ENCODE measurements around the gene KHDRBS1.

Gene KHDRBS1

GRCh38 chr1:31977385-31978131, 36.1 kb upstream of the KHDRBS1 start:
- TF ChIP-seq CTCF (IDR thresholded peaks at IDR 0.05; ENCODE audit: borderline replicate concordance, extremely low read depth, low read length, poor library complexity, severe bottlenecking), result peak; percentile 33
- no peak for TF ChIP-seq EZH2 (IDR thresholded peaks at IDR 0.05; ENCODE audit: borderline replicate concordance, low read depth, low read length, severe bottlenecking)
- H3K4me3 ChIP-seq (ENCODE audit: low read depth in 1 of 2, low read length in 2 of 2), result no peak overlapping the region
- no peak for DNase-seq
- H3K4me2 ChIP-seq (ENCODE audit: insufficient read depth, low read length), result no peak overlapping the region
- no peak overlapping the region for H2AFZ ChIP-seq (ENCODE audit: low read depth, low read length)
- ATAC-seq (ENCODE audit: insufficient read depth, low read depth), result no peak
- H3K27ac ChIP-seq (ENCODE audit: low read length), result no peak overlapping the region
- H3K79me2 ChIP-seq (ENCODE audit: insufficient read depth, low read length), result no peaks in the 10 kb centered on the region
- no peaks in the 10 kb centered on the region for H3K9me3 ChIP-seq (ENCODE audit: insufficient read depth, low read length, severe bottlenecking)
- no peak overlapping the region for H3K9ac ChIP-seq (ENCODE audit: low read depth, low read length)
- peaks cover 13% of the 10 kb centered on the region for H3K4me1 ChIP-seq (ENCODE audit: insufficient read depth, low read length)
- no peaks in the 10 kb centered on the region for H3K27me3 ChIP-seq (ENCODE audit: insufficient read depth, low read length, poor library complexity)
- no peaks in the 10 kb centered on the region for H3K36me3 ChIP-seq (ENCODE audit: insufficient read depth, low read length)
- no peaks in the 10 kb centered on the region for H4K20me1 ChIP-seq (ENCODE audit: insufficient read depth, low read length)

- ATAC-seq (ENCODE audit: insufficient read depth, low read depth), result no peak
- Histone ChIP-seq H3K36me3 (ENCODE audit: insufficient read depth, low read length) (no peaks in the 10 kb centered on the region), H3K27me3 (ENCODE audit: insufficient read depth, low read length, poor library complexity) (no peaks in the 10 kb centered on the region), H3K9ac (ENCODE audit: low read depth, low read length) (no peak overlapping the region), H3K4me1 (ENCODE audit: insufficient read depth, low read length) (peaks cover 16% of the 10 kb centered on the region), H3K4me2 (ENCODE audit: insufficient read depth, low read length) (no peak overlapping the region), H2AFZ (ENCODE audit: low read depth, low read length) (no peak overlapping the region), H3K9me3 (ENCODE audit: insufficient read depth, low read length, severe bottlenecking) (no peaks in the 10 kb centered on the region), H3K27ac (ENCODE audit: low read length) (no peak overlapping the region), H3K79me2 (ENCODE audit: insufficient read depth, low read length) (no peaks in the 10 kb centered on the region), H3K4me3 (ENCODE audit: low read depth in 1 of 2, low read length in 2 of 2) (no peak overlapping the region), H4K20me1 (ENCODE audit: insufficient read depth, low read length) (no peaks in the 10 kb centered on the region)
- TF ChIP-seq EZH2 (IDR thresholded peaks at IDR 0.05; ENCODE audit: borderline replicate concordance, low read depth, low read length, severe bottlenecking) (no peak), CTCF (IDR thresholded peaks at IDR 0.05; ENCODE audit: borderline replicate concordance, extremely low read depth, low read length, poor library complexity, severe bottlenecking) (no peak)
- no peak for DNase-seq
These were observed 34.7 kb upstream of the KHDRBS1 start for GRCh38 chr1:31978843-31979400.

- H3K4me3 ChIP-seq (ENCODE audit: low read depth in 1 of 2, low read length in 2 of 2), result no peak overlapping the region
- H4K20me1 ChIP-seq (ENCODE audit: insufficient read depth, low read length), result no peaks in the 10 kb centered on the region
- no peaks in the 10 kb centered on the region for H3K9me3 ChIP-seq (ENCODE audit: insufficient read depth, low read length, severe bottlenecking)
- ATAC-seq (ENCODE audit: insufficient read depth, low read depth) (no peak), DNase-seq (no peak)
- H3K9ac ChIP-seq (ENCODE audit: low read depth, low read length), result no peak overlapping the region
- H3K27ac ChIP-seq (ENCODE audit: low read length), result no peak overlapping the region
- H3K4me2 ChIP-seq (ENCODE audit: insufficient read depth, low read length), result no peak overlapping the region
- no peak overlapping the region for H2AFZ ChIP-seq (ENCODE audit: low read depth, low read length)
- TF ChIP-seq EZH2 (IDR thresholded peaks at IDR 0.05; ENCODE audit: borderline replicate concordance, low read depth, low read length, severe bottlenecking), result no peak
- no peak for TF ChIP-seq CTCF (IDR thresholded peaks at IDR 0.05; ENCODE audit: borderline replicate concordance, extremely low read depth, low read length, poor library complexity, severe bottlenecking)
- peaks cover 36% of the 10 kb centered on the region for H3K4me1 ChIP-seq (ENCODE audit: insufficient read depth, low read length)
- H3K27me3 ChIP-seq (ENCODE audit: insufficient read depth, low read length, poor library complexity), result no peaks in the 10 kb centered on the region
- H3K36me3 ChIP-seq (ENCODE audit: insufficient read depth, low read length), result no peaks in the 10 kb centered on the region
- H3K79me2 ChIP-seq (ENCODE audit: insufficient read depth, low read length), result no peaks in the 10 kb centered on the region
These were observed 32.7 kb upstream of the KHDRBS1 start for GRCh38 chr1:31980835-31981455.

Measured in DND-41 (cell line).